Retinal pigment epithelial cell (primary cell): Measurements from ENCODE around the gene GRIA1.

ENCODE experiments used
- DNase-seq: peaks from one replicate; pipeline ENCODE4 v3.0.0-alpha.2; 2010; ENCODE audit warnings: low read depth
- H3K4me3 ChIP-seq: 2 replicates; pipeline ENCODE4 v1.5.1; 2011; ENCODE audit warnings: mild to moderate bottlenecking, low read length, control low read depth, moderate library complexity
- TF ChIP-seq, protein P1 (sequence below): conservative IDR thresholded peaks from 2 replicates; pipeline ENCODE4 v1.5.1; 2011; ENCODE audit warnings: low read depth, low read length, control low read depth, inconsistent platforms

GRIA1 gene

DNA sequence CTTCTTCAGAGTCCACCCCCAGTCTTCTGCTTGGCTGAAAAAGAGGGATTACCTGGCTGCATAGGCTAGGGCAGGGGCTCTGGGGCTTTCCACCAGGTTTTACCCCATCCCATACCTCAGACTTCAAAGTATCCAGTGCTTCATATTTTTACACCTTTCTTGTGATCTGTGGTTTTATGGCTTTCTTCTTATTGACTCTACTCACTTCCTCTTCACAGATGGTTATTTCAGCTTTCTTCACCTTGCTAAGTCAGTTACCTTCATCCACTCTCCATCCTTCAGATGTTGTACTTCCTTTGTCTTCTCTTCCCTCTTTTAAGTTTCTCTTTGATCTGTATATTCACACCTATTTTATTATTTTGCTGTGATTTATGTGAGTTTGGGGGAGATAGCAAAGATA is 104.3 kb downstream of the GRIA1 start:
- no peak overlapping the region for H3K4me3 ChIP-seq
- no peak for DNase-seq
- TF ChIP-seq, protein P1, sequence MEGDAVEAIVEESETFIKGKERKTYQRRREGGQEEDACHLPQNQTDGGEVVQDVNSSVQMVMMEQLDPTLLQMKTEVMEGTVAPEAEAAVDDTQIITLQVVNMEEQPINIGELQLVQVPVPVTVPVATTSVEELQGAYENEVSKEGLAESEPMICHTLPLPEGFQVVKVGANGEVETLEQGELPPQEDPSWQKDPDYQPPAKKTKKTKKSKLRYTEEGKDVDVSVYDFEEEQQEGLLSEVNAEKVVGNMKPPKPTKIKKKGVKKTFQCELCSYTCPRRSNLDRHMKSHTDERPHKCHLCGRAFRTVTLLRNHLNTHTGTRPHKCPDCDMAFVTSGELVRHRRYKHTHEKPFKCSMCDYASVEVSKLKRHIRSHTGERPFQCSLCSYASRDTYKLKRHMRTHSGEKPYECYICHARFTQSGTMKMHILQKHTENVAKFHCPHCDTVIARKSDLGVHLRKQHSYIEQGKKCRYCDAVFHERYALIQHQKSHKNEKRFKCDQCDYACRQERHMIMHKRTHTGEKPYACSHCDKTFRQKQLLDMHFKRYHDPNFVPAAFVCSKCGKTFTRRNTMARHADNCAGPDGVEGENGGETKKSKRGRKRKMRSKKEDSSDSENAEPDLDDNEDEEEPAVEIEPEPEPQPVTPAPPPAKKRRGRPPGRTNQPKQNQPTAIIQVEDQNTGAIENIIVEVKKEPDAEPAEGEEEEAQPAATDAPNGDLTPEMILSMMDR, result no peak

DNA sequence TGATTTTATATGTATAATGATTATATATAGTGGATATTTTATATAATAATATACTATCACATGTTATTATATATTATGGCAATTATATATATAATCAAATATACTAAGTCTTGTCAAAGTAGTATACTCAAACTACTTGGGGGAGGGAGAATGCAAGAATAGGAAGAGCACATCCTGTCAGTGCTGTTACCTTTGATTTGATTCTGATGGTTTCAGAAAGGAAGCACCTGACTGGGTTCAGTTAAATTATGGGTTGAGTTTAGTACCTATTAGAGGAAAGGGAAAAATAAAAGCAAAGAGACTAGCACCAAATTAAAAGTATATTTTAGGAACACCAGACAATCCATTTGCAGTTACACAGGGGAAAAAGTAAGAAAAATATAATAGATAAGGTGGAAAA is 107.6 kb downstream of the GRIA1 start:
- H3K4me3 ChIP-seq, result no peak overlapping the region
- TF ChIP-seq, protein P1, result no peak
- no peak for DNase-seq

DNA sequence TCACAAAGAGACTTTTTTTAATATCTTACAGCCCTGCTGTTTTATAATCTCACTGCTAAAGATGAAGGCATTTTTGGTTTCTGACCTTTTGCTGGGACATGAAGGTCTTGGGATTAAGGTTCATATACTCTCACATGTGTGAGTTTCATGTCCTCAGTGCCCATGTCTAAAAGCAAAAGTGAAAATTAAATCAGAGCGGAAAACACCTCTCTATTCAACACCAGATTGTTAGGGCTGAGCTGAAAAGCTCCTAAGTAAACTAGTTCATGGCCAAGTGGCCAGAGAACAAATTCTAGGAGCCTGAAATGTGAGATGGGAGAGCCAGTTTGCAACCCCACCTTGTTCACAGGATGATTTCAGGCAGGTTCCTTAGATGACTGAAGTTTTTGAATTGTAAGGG is 110.9 kb downstream of the GRIA1 start:
- H3K4me3 ChIP-seq, result no peak overlapping the region
- no peak for DNase-seq
- TF ChIP-seq, protein P1, result no peak

DNA sequence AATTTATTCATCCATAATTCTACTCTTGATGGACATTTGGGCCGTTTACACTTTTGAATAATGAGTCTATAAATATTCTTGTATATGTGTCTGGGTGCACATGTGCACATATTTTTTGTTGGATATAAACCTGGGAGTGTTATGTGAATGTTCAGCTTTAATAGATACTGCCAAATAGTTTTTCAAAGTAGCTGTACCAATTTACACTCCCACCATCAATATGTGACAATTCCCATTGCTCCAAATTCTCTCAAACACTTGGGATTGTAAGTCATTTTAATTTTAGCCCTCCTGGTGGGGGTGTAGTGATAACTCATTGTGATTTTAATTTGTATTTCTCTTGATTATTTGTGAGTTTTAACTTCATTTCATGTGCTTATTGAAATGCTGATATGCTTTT is 114.9 kb downstream of the GRIA1 start:
- TF ChIP-seq, protein P1, result no peak
- no peak for DNase-seq
- no peak overlapping the region for H3K4me3 ChIP-seq

DNA sequence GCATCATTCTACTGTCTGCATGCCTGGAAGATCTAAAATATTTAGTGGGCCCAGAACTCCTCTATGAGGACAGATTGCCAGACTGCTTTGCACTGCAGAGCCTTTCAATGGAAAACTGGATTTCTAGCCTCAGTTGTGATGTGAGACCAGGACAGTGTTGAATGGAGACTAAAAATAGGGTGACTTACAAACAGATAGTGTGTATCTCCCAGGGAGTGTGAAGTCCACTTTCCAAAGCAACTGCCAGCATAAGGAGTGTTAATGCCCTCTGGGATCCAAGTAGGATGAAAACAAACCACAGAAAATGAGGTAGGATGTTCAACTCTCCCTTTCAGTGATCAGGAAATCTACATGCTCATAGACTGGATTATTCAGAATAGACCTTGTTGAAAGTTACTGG is 119.5 kb downstream of the GRIA1 start:
- no peak for DNase-seq
- no peak overlapping the region for H3K4me3 ChIP-seq
- TF ChIP-seq, protein P1, result no peak

DNA sequence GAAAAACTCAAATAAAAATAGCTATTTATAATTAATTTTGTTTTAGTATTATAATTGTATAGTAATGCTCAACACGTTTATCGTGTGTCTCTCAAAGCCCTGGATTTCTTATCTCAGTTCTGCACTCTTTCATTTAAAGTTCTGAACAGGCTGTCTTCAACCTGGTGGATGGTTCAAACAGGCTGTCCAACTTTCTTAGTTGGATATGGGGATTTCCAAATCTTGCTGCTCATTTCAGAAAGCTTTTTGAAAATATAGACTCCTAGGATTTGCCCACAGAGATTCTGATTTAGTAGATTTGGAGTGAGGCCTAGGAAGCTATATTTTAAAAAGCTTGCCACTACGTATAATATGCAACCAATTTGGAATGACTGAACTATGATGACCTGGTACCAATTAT is 120.3 kb downstream of the GRIA1 start:
- no peak overlapping the region for H3K4me3 ChIP-seq
- DNase-seq, result no peak
- TF ChIP-seq, protein P1, result no peak

DNA sequence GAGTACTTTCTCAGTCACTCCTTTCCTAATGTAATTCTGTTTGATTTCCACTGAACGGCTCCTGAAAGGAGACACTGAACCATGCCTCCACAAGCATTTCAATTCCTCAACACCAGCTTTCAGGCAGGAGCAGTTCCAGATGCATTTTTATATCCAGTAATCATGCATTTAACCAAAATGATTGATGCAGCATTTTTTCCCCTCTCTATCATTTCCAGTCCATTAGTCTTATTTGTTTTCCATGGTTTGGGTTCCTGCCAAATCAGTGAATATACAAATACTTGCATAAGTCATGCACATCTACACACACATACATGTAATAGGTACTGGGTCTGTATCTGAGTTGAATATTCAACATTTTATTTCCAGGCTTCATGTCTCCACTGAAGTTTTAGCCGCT is 122.7 kb downstream of the GRIA1 start:
- TF ChIP-seq, protein P1, result no peak
- no peak overlapping the region for H3K4me3 ChIP-seq
- DNase-seq, result no peak
